ENCODE measurements around the gene KANSL1.

DNA sequence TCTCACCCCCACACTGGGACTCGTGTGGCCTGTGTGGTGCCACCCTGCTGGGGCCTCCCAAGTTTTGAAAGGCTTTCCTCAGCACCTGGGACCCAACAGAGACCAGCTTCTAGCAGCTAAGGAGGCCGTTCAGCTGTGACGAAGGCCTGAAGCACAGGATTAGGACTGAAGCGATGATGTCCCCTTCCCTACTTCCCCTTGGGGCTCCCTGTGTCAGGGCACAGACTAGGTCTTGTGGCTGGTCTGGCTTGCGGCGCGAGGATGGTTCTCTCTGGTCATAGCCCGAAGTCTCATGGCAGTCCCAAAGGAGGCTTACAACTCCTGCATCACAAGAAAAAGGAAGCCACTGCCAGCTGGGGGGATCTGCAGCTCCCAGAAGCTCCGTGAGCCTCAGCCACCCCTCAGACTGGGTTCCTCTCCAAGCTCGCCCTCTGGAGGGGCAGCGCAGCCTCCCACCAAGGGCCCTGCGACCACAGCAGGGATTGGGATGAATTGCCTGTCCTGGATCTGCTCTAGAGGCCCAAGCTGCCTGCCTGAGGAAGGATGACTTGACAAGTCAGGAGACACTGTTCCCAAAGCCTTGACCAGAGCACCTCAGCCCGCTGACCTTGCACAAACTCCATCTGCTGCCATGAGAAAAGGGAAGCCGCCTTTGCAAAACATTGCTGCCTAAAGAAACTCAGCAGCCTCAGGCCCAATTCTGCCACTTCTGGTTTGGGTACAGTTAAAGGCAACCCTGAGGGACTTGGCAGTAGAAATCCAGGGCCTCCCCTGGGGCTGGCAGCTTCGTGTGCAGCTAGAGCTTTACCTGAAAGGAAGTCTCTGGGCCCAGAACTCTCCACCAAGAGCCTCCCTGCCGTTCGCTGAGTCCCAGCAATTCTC lies 166.8 kb downstream of the KANSL1 start:
- TF ChIP-seq, protein P1, sequence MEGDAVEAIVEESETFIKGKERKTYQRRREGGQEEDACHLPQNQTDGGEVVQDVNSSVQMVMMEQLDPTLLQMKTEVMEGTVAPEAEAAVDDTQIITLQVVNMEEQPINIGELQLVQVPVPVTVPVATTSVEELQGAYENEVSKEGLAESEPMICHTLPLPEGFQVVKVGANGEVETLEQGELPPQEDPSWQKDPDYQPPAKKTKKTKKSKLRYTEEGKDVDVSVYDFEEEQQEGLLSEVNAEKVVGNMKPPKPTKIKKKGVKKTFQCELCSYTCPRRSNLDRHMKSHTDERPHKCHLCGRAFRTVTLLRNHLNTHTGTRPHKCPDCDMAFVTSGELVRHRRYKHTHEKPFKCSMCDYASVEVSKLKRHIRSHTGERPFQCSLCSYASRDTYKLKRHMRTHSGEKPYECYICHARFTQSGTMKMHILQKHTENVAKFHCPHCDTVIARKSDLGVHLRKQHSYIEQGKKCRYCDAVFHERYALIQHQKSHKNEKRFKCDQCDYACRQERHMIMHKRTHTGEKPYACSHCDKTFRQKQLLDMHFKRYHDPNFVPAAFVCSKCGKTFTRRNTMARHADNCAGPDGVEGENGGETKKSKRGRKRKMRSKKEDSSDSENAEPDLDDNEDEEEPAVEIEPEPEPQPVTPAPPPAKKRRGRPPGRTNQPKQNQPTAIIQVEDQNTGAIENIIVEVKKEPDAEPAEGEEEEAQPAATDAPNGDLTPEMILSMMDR (IDR thresholded peaks at IDR 0.05): no peak
- TF ChIP-seq POLR2A (IDR thresholded peaks at IDR 0.05): no peak
